ENCODE data around the gene OTUD3.
A peak's percentile ranks its signal among the peaks of the same experiment; 100 is the strongest.
"Not testable (repeated sequence)": the region's sequence is repeated elsewhere in the genome, so short reads cannot be mapped to it uniquely, and the experiment has no call there.

The OTUD3 gene

DNA sequence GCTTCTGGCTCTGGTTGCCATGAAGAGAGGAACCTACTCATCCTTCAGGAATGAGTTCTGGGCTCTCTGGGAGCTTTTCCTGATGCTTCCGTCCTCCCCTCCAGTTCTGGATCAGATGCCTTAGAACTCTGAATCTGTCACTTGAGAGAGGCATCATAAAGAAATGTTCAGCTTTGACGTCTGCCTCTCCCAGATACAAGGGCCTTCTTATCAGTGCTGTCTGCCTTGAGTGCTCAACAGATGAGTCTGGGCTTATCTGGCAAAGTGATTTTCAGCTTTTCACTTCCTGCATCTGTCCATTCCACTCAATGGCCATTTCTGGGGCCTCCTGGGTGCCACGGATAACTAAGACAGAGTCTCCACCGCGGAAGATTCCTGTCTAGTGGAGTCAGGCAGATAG is 12.3 kb upstream of the OTUD3 start:
- no peak for DNase-seq

DNA sequence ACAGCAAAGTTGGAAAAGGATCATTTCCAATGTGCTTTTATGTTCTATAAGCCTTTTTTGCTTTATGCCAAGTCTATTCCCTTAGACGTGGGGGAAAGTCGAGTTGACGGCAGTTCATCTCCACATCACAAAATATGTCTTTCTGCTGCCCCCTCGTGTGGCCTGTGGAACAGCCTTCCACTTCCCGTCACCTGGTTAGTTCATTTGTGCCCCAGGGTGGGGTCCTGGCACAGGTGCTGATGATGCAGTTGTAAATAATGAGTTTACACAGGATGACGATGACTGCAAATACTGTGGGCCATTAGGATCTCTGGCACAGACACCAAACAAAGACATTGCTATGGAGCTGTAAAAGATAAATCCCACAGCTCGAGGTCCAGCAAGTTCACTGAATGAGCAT is 10.0 kb upstream of the OTUD3 start:
- no peak for DNase-seq

DNA sequence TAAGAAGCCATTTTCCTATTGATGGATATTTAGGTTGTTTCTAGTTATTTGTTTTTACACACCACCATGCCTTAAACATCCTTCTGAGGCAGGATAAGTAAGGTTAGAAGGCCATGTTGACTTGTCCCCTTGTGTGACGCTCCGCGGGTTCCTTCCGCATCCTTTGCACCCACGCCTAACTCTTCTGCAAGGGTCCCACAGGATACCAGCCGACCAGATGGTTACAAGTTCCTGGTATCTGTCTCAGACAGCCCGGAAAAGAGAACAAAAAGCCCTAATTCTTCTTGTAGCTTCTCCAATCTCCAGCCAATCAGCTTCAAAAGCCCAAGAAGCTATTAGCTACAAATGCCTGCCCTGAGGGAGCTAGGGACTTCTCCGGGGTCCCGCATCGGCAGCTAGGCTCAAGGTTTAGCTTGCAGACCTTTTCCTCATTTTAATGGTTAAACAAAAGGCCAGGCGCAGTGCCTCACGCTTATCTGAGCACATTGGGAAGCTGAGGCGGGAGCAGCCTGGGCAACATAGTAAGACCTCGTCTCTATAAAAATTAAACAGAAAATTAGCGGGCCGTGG is 4.9 kb upstream of the OTUD3 start:
- DNase-seq, result no peak

DNA sequence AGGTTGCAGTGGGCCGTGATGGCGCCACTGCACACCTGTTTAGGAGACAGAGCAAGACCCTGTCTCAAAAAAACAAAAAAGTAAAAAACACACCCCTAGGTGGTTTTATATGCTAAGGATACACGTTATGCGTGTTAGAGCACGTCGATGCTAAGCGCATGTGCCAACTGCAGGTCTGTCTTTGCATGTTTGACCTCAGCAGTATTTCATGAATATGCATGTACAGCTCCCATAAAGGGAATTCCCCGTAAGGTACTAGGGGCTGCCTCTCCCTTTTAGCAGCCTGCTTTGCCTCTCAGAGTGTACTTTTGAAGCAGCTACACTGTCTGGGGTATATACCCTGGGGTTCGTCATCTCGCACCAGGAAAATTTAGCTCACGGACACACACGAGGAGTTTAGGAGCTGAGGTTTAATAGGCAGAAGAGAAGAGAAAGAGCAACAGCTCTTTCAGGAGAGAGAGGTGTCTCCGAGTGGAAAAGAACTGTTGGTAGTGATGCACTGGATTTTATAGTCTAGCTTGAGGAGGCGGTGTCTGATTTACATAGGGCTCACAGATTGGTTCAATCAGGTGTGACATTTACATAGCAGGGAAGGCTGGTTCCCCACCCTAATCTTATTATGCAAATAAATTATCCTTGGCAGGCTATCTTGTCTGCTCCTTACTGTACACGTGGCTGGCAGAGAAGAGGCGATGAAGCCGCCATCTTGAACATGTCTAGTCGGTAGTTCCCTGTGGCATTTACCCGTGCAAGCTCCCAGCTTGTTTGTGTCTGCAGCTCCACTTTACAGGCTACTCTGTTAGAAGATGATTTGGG is 4.2 kb upstream of the OTUD3 start:
- DNase-seq, result no peak

DNA sequence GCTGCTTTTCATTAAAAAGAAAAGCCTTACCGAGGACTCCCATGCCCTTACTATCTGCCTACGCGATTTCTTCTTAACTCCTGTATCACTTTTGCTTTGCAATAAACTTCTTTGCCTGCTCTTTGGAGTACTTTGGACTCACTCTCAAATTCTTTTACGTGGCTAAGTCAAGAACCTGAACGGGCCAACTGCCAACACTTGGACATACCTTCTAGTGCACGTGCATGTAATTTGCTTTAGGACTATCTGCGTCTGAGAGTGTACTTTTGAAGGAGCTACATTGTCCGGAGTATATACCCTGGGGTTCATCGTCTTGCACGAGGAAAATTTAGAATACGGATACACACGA is 3.6 kb upstream of the OTUD3 start:
- no peak for DNase-seq

DNA sequence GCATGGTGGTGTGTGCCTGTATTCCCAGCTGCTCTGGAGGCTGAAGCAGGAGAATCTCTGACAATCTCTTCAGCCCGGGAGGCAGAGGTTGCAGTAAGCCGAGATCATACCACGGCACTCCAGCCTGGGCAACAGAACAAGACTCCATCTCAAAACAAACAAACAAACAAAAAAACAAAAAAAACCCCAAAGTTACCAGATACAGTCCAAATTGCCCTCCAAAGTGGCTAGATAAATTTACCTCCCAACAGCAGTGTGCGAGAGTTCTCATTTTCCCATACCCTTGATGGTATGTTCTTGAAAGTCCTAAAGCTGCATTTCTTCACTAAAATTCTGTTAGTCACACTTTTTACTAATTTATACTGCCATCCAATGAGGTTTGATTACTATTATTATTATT is 3.0 kb upstream of the OTUD3 start:
- no peak for DNase-seq

DNA sequence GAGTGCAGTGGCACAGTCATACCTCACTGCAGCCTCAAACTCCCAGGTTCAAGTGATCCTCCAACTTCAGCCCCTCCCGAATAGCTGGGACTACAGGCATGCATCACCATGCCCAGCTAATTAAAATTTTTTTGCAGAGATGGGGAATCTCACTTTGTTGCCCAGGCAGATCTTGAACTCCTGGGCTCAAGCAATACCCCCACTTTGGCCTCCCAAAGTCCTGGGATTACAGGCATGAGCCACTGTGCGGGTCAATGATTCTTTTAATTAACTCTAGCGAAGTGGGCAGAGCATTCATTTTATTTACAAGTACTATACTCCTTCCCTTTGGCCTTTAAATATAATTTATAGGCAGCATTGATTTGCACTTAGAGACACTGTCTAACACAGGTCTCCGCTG is 2.5 kb upstream of the OTUD3 start:
- DNase-seq, result no peak

DNA sequence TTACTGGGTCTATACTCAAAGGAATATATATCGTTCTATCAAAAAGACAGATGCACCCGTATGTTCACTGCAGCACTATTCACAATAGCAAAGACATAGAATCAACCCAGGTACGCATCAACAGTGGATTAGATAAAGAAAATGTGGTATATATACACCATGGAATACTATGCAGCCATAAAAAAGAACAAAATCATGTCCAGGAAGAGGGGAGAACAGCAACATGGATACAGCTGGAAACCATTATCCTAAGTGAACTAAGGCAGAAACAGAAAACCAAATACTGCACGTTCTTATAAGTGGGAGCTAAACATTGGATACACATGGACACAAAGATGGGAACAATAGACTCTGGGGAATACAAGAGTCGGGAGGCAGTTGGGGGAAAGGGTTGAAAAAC is 1.4 kb upstream of the OTUD3 start:
- not testable (repeated sequence) for DNase-seq

DNA sequence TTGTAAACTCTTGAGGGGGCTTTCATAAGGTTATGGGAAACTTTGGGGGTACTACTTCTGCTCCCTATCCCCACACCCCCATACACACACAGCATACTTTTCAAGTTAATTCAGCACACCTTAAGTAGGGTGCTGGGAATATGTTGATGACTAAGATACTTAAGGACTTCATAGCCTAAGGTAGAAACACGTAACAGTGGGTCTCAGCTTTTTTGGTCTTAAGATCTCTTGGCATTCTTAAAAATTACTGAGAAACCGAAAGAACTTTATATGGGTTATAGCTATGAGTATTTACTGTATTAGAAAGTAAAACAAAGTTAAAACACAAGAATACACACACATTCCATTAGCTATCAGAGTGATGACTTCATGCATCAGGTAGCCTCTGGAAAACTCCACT is 2.1 kb downstream of the OTUD3 start:
- DNase-seq, result no peak

DNA sequence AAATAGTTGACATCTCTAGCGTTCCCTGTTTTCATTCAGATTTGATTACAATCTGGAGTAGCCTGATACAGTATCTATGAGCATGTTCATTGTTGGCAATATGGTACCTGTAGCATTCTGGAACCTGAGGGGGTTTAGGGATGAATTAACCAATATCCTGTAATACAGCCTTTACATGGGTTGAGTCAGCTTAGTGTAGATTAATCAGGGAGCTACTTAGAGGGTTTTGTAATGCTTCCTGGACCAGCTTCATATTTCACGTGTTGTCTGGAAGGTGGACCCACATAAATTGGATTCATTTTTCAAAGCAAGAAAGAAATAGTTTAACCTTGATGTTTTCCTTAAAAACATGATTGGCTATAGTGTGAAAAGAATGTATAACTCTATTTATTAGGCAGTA is 3.6 kb downstream of the OTUD3 start:
- DNase-seq, result no peak

DNA sequence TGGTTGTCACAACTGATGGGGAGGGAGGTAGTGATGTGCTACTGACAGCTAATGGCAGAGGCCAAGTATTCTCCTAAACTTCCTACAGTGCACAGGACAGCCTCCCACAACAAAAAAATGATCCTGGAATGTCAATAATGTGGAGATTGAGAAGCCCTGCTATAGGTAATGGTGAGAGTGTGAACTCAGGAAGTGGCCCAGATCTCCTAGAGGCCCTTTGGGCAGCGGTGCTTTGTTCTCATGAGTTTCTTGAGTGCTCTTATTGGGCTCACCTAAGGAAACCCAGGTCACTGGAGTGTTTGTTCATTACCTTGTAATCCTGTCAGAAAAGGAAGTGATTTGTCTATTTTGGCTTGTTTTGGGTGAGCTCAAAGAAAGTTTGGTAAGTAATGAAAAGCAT is 5.9 kb downstream of the OTUD3 start:
- DNase-seq, result no peak

DNA sequence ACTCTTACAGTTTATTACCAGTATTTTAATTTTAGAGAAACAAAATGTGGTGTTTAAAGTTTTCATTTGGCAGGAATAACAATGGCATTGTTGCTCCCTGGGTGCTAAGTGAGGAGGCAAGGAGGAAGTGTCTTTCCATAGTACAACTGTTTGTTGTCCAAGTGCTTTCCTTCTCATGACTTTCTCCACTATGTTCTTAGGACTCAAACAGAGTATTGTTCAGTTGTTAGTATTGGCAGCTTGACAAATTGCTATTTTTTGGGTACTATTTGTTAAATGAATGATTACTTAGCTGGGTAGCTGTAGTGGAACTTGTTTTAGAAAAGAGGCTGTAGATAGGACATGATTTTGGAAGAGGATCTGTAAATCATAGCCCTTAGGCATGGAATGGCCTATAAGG is 7.5 kb downstream of the OTUD3 start:
- DNase-seq, result no peak

DNA sequence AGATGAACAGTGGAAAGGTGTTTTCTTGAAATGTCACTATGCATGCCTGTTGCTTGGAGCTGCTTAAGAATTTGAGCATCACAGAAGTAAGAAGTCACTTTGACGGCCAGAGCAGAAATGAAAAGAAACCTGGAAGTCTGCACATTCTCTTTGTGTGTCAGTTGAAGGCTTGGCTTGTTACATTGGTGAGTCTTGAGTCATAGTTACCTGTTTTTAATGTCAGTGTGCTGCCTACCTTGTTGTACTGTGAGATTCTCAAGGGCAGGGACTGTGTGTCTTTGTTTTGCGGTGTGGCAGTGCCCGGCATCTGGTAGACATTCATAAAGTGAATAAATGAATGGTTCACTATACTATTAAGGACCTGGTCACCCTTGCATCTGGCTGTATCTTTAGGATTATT is 9.9 kb downstream of the OTUD3 start:
- DNase-seq, result no peak

DNA sequence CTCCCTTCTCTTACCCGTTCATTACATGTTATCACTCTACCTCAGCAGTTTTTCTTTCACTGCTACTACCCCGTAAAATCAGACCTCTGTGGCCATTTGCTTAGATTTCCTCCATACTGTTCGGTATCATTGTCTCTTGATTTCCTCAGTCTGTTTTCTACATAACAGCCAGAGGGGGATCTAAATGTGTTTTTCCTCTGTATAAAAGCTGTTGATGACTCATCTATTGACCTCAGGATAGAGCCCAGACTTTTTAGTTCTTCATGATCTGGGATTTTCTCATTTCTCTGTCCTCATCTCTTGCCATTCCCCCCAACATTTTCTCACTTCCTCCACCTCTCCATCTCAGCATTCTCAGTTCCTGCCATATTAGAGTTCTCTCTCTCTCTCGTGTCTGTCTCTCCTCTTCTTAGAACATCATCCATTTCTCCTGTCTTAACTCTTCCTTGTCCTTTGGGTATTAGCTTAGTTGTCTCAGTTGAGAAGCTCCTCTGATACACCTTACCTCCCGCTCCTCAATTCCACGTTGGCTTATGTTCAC is 10.5 kb downstream of the OTUD3 start:
- DNase-seq, result no peak

DNA sequence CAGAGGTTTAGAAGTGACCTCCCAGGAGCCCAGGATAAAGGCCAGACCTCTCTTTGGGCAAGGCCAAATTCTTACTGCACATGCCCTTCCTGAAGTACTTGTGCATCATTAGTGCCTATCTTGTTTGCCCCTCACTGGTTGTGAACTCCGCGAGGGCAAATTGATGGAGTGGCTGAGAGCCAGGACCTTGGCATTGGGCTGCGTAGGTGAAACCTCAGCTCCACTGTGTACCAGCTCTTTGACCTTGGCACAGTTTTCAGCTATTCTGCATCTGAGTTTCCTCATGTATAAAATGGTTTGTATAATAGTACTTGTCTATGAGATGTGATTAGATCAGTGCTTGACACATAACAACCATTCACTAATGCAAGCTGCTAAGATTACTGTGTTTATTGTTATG is 11.5 kb downstream of the OTUD3 start:
- DNase-seq, result no peak

DNA sequence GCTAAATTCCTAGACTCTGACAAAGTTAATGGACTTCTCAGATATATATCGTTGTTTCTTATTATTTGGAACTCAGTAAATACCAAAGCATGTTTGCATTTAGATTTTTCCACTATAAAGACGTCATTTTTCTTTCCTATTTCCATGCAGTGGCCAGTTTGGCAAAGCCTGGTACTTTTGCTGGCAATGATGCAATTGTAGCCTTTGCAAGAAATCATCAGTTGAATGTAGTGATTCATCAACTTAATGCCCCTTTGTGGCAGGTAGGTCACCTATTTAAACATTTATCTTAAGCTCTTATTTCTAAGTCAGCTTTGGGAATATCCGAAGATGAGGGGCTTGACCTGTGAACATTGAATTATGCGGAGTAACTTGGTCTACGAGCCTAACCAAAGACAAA is 12.0 kb downstream of the OTUD3 start:
- no peak for DNase-seq

DNA sequence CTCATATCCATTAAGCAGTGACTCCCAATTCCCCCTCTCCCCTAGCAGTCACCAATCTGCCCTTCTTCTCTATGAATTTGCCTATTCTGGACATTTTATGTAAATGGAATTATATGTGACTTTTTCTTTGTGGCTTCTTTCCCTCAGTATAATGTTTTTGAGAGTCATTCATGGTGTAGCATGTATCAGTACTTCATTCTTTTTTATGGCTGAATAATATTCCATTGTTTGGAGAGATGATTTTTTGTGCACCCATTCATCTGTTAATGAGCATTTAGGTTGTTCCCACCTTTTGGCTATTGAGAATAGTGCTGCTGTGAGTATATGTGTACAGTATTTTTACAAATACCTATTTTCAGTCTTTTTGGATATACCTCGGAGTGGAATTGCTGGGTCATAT is 19.5 kb downstream of the OTUD3 start:
- no peak for DNase-seq

DNA sequence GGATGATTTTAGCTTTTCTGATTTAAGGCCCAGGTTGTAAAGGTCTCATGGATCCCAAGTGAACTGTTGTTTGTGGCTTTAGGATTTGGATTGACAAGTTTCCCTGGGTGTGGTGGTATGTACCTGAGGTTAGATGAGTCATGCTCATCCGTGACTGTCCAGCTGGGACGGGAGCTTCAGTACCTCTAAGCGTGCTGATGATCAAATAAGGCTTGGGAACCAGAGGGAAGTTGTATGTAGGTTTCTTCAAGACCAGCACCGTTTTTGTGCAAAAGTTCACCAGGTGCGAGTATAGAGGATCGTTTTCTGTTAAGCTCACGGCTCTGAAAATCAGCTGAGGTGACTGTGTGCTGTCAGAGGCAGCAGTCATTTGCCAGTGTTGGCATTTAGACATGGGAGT is 21.4 kb downstream of the OTUD3 start:
- DNase-seq, result no peak

DNA sequence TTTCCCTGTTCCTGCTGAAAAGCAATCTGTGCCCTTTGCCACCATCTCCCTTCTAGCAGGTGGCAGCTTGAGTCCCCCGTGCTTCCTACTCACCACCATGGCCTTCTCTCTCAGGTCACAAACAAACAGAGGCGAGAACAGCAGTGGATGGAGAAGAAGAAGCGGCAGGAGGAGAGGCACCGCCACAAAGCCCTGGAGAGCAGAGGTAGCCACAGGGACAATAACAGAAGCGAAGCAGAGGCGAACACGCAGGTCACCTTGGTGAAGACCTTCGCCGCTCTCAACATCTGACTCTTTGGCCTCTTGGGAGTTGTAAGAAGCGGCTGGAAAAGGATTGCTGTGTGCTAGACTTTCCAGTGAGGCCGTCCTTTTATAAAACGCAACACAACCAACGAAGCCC is 25.3 kb downstream of the OTUD3 start:
- DNase-seq, result no peak

DNA sequence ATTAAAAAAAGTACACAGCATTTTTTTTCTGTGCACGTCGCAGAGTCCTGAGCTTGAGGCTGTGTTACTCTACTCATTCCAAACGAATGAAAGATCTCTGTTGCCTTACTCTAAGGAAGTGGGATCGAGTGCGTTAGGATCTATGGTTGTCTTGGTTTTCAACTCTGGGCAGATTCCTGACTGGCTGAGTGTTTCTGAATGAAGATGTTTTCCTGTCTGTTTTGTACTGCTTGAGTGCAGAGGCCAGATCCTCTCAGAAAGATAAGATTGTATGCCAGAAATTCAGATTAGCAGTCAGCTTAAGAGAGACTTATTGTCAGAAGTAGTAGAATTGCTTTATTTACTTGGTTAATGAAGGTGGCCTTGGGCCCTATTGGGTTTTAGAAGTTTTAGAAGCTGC is 27.2 kb downstream of the OTUD3 start:
- no peak for DNase-seq

DNA sequence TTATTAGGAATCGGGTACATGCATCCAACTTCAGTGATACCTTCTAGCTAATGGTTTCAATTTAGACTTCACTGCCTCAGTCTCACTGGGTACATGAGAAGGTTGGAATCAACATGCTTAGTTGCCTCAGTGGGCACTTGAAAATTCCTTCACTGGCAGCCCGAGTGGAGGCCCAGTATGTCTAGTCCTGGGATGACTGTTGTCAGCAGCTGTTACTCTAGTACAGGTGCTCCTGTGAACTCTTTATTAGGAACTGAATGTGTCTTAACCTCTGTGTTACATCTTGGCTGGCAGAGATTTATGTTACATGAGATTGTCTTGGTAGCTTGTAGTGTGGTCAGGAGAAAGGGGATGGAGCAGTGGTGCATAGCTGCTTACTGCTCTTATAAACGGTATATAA is 27.8 kb downstream of the OTUD3 start:
- no peak for DNase-seq

DNA sequence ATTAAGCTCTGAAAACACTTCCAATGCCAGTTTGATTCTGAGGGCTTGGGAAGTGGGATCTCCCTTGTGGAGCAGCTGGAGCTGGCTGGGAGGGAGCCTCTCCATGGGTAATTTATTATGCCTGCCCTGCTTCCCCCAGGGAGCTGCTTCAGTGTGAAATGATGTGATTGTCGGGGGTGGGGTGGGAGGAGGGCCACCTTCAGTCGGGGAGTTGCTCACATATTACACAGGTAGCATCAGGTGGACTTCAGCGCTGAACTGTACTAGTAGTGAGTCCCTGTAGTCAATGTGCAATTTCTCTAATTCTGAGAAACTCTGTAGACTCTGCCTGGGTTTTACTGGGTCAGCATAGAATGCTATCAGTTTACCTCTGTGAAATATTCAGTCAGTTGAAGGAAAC is 28.5 kb downstream of the OTUD3 start:
- DNase-seq, result no peak

DNA sequence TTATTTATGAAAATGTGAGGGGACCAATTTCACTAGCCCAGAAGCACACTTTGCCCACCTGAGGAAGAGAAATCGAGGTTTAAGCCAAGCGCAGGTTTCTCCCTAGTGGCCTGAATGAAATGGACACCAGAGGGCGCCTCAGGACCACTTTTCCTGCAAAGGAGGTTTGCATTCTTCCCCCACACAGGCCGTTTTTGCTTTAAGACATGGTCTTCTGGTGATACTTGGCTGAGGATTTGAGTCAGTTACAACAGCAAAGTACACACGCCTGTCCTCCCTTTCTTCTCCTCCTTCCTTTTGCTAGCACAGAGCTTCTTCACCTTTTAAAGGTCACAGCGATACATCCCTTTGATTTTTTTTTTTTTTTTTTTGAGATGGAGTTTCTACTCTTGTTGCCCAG is 35.9 kb downstream of the OTUD3 start:
- peak; percentile 57 for DNase-seq

DNA sequence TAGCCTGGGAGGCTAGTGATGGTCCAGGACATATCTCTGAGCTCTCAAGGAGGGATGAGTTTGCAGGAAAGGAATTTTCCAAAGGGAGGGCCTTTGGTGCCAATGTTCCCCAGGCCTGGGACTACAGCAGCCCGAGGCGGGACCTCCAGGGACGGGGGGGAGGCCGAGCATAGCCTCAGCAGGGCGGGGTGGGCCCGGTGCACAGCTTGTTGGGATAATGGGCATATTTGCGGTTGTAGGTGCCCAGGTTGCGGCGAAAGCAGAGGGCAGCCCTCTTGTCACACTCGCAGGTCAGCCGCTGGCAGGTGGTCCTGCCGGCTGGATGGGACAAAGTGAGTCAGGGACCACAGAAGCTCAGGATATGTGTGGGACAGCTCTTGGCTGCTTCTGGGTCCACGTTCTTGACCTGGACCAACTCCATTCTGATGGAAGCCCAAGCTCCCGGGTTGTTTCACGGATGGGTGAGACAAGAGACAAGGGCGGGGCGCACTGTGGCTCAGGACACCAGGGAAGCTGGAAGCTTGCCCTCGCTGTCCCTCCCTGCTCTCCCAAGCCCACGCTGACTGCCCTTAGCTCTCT is 38.0 kb downstream of the OTUD3 start:
- no peak for DNase-seq

DNA sequence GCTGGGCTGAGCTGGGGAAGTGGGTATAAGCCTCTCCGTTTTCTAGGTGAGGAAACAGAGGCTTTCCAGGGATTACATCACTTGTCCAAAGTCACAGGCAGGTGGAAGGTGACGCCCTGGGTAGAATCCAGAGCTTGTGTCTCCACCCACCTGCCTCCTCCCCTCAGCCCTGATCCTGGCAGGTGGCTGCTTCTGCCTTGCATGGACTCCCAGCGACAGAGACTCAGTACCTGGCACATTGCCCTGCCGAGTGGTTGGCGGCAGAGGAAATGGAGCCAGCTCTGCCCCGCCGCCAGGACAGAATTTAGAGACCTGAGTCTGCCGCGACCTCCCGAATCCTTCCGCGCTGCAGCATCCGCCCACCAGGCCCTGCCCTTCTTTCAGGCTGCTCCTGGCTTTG is 39.1 kb downstream of the OTUD3 start:
- DNase-seq, result no peak

Measured in kidney glomerular epithelial cell (primary cell).